RWPE2 (cell line): Measurements from ENCODE around the gene PROX2.

Source experiments
- ATAC-seq: fragments of 200-7000 bp; cut with Tn5 transposase; 3 replicates; pipeline ENCODE4 v1.9.1; 2021; ENCODE audit warnings: low read depth
- DNase-seq: peaks from one replicate; pipeline ENCODE4 v3.0.0-alpha.2; 2020; ENCODE audit warnings: low spot score
- H3K27ac ChIP-seq: fragments of 450-650 bp; 2 replicates; pipeline ENCODE4 v1.5.1; 2017; ENCODE audit warnings: mild to moderate bottlenecking; ENCODE audit not compliant: poor library complexity, severe bottlenecking
- H3K27me3 ChIP-seq: fragments of 250-450 bp; sonication (Bioruptor Pico); 2 replicates; pipeline ENCODE4 v1.5.1; 2021; ENCODE audit warnings: mild to moderate bottlenecking, moderate library complexity; ENCODE audit not compliant: insufficient read depth, poor library complexity, severe bottlenecking
- H3K36me3 ChIP-seq: fragments of 250-450 bp; sonication (Bioruptor Pico); 2 replicates; pipeline ENCODE4 v1.5.1; 2020; ENCODE audit warnings: low read depth, mild to moderate bottlenecking, moderate library complexity
- H3K4me1 ChIP-seq: fragments of 250-450 bp; sonication (Bioruptor Pico); 2 replicates; pipeline ENCODE4 v1.5.1; 2021; ENCODE audit warnings: mild to moderate bottlenecking, moderate library complexity; ENCODE audit not compliant: insufficient read depth, poor library complexity, severe bottlenecking
- H3K4me3 ChIP-seq: fragments of 250-450 bp; sonication (Bioruptor Pico); 2 replicates; pipeline ENCODE4 v1.5.1; 2021; ENCODE audit warnings: mild to moderate bottlenecking, moderate library complexity; ENCODE audit not compliant: severe bottlenecking
- H3K9me3 ChIP-seq: fragments of 250-450 bp; sonication (Bioruptor Pico); 2 replicates; pipeline ENCODE4 v1.5.1; 2021; ENCODE audit warnings: mild to moderate bottlenecking, moderate library complexity; ENCODE audit not compliant: severe bottlenecking
- CTCF ChIP-seq: fragments of 450-650 bp; IDR thresholded peaks from one replicate; pipeline ENCODE4 v1.5.1; 2017; ENCODE audit warnings: mild to moderate bottlenecking, moderate library complexity; ENCODE audit not compliant: poor library complexity, severe bottlenecking

The PROX2 gene

GRCh38 chr14:74921053-74921620, 45.2 kb upstream of the PROX2 start:
- H3K4me3 ChIP-seq, result no peak overlapping the region
- no peaks in the 10 kb centered on the region for H3K27me3 ChIP-seq
- no peak for TF ChIP-seq CTCF
- DNase-seq (no peak), ATAC-seq (no peak)
- H3K36me3 ChIP-seq, result no peaks in the 10 kb centered on the region
- no peak overlapping the region for H3K27ac ChIP-seq
- no peaks in the 10 kb centered on the region for H3K9me3 ChIP-seq
- no peaks in the 10 kb centered on the region for H3K4me1 ChIP-seq

DNA sequence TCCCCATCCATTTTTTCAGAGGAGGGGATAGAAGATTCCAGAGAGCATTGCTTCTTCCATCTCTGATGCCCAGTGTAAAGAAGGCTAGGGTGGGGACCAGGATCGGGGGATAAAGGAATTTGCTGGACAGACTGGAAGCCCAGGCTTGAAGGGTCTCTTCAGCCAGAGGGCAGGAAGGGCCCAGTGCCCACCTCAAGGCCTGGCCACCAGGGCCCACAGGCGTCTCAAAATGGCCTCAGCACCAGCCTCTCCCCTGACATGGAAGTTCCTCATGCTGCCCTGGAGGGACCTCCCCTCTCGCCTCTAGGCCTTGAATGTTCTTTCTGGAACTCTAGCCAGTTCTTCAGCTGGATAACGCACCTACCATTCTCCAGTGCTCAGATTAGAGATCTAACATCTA, 44.3 kb upstream of the PROX2 start:
- H3K4me1 ChIP-seq, result no peaks in the 10 kb centered on the region
- no peak overlapping the region for H3K4me3 ChIP-seq
- no peaks in the 10 kb centered on the region for H3K27me3 ChIP-seq
- DNase-seq (no peak), ATAC-seq (no peak)
- H3K9me3 ChIP-seq, result no peaks in the 10 kb centered on the region
- TF ChIP-seq CTCF, result no peak
- no peak overlapping the region for H3K27ac ChIP-seq
- H3K36me3 ChIP-seq, result no peaks in the 10 kb centered on the region

- Histone ChIP-seq H3K4me1 (no peaks in the 10 kb centered on the region), H3K9me3 (no peaks in the 10 kb centered on the region), H3K4me3 (no peak overlapping the region), H3K27ac (no peak overlapping the region), H3K36me3 (no peaks in the 10 kb centered on the region), H3K27me3 (no peaks in the 10 kb centered on the region)
- no peak for DNase-seq
- no peak for TF ChIP-seq CTCF
- no peak for ATAC-seq
Measured at GRCh38 chr14:74919421-74920165, 43.6 kb upstream of the PROX2 start.

DNA sequence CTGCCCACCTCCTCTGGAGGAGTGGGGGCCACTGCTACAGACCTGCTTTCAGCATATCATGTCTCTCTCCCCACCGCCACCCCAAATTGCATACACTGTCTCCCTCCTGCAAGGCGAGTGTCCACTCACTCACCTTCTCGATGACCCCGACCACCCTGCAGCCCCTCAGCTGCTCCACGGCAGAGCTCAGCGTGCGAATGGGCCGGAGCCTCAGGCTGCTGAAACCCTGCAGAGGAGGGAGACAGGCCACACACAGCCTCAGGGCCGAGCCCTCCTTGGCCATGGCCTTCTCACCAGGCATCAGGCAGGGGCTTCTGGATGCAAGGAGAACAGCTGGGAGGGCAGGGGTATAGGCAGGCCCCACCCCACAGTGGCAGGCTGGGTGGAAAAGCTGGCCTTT, 42.4 kb upstream of the PROX2 start:
- no peak for TF ChIP-seq CTCF
- H3K27me3 ChIP-seq, result no peaks in the 10 kb centered on the region
- H3K4me3 ChIP-seq, result no peak overlapping the region
- H3K27ac ChIP-seq, result no peak overlapping the region
- no peaks in the 10 kb centered on the region for H3K9me3 ChIP-seq
- DNase-seq (no peak), ATAC-seq (no peak)
- H3K4me1 ChIP-seq, result no peaks in the 10 kb centered on the region
- no peaks in the 10 kb centered on the region for H3K36me3 ChIP-seq

GRCh38 chr14:74917646-74918081, 41.7 kb upstream of the PROX2 start:
- TF ChIP-seq CTCF, result no peak
- ATAC-seq (no peak), DNase-seq (no peak)
- Histone ChIP-seq H3K4me1 (no peaks in the 10 kb centered on the region), H3K9me3 (no peaks in the 10 kb centered on the region), H3K4me3 (no peak overlapping the region), H3K27me3 (no peaks in the 10 kb centered on the region), H3K27ac (no peak overlapping the region), H3K36me3 (no peaks in the 10 kb centered on the region)
